Stimulated activated CD8-positive, alpha-beta memory T cell treated with anti-CD3 and anti-CD28 coated beads, Interleukin-15, amount 100 ng/mL, for 1 hour (primary cell): ENCODE measurements around the gene OR52I1.

Experiments used
- DNase-seq: peaks from one replicate; pipeline ENCODE4 v3.0.0-alpha.2; 2020; ENCODE audit warnings: low read depth

Gene OR52I1, protein sequence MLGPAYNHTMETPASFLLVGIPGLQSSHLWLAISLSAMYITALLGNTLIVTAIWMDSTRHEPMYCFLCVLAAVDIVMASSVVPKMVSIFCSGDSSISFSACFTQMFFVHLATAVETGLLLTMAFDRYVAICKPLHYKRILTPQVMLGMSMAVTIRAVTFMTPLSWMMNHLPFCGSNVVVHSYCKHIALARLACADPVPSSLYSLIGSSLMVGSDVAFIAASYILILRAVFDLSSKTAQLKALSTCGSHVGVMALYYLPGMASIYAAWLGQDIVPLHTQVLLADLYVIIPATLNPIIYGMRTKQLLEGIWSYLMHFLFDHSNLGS

DNA sequence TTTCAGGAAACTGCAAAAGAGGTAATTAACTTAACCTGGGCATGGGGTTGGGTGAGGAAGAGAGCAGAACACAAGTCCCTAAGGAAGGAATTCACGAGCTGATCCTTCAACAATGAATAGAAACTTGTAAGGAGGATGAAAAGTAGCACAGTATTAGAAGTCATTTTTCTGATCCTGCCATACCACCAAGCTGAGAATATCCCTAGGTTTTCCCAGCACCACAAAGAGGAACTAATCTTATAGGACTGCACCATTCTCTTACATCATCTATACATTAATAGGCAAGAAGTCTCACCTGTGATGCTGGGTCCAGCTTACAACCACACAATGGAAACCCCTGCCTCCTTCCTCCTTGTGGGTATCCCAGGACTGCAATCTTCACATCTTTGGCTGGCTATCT is at the start of gene OR52I1:
OR52I1 (plus strand) TSS at position 301 of the 400 bp plus-strand sequence; CDS start at position 301, 0 bp downstream.
- DNase-seq = no peak

DNA sequence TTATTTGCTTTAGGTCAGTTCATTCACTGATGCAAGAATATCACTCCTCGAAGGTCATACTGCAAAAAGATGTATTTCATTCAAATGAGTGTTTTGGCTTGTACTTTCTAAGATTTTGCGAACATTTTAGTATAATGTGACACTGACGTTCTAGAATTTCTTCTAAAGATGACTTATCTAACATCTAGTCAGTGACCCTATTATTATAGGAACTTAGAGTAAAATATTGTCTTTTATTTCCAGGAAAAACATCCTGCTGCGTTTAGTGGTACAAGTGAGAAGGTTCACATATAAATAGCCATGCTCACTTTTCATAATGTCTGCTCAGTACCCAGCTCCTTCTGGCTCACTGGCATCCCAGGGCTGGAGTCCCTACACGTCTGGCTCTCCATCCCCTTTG is 48.9 kb upstream of the OR52I1 start, which contains the start of gene OR52M1:
OR52M1 (plus strand) TSS at position 301 of the 400 bp plus-strand sequence; CDS start at position 301, 0 bp downstream.
- no peak for DNase-seq

- no peak for DNase-seq
Observed at GRCh38 chr11:4546878-4547277, 47.0 kb upstream of the OR52I1 start.

DNA sequence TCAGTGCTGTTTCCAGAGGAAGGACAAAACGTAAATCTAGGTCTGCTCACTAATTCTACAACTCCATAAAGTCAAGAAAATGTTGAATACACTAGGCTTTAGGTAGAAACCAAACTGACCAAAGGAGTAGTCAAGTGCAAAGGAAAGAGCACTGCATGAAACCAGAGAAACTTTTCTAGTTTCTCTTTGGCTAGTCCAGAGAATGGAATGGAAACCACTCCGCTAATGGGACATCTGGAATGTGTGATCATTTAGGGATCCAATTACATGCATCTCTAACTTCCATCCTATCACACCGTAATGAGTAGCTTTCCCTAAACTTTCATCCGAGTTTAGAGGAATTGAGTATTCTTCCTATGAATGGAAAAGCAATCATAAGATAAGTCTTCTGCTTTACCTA is 46.4 kb upstream of the OR52I1 start:
- DNase-seq = no peak

DNA sequence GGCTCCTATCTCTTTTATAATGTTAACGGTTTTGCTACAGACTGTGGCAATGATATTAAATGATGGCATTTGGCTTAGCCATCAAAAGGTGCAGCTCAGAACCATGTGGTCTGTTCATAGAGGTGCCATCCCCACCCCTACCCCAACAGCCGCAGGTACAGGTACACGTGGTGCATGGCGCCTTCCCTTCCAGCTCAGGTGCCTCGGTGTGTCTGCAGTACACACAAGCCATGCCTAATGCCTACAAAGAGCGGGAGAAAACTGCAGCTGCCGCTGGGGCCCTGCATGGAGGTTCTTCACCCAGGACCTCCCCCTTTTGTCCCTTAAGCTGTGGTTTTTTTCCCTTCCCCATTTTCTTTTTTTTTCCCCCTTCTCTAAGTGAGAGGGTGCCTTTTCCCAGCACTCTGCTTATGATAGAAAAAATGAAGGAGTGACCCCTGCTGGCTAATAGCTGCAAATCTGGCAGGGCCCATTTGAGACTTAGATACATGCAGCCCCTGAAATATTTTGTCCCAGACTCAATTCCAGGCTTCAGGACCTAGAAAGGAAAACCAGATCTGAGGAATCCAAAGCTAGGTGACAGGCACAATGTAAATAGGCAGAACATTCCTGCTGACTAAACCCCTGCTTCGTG is 42.4 kb upstream of the OR52I1 start:
- DNase-seq = no peak

DNA sequence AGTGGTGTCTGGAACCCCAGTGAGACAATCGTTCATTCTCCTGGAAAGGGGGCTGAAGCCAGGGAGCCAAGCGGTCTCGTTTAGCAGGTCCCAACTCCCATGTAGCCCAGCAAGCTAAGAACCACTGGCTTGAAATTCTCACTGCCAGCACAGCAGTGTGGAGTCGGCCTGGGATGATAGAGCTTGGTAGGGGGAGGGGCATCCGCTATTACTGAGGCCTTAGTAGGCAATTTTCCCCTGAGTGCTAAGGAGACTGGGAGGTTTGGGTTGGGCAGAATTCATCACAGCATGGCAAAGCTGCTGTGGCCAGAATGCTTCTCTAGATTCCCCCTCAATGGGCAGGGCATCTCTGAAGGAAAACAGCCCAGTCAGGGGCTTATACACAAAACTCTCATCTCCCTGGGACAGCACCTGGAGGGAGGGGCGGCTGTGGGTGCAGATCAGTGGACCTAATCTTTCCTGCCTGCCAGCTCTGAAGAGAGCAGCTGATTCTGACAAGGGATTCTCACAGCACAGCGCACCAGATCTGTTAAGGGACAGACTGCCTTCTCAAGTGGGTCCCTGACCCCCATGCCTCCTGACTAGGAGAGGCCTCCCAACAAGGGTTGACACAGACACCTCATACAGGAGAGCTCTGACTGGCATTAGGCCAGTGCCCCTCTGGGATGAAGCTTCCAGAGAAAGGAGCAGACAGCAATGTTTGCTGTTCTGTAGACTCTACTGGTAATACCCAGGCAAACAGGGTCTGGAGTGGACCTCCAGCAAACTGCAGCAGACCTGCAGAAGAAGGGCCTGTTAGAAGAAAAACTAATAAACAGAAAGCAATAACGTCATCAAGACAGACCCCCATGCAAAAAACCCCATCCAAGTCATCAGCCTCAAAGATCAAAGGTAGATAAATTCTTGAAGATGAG is 34.1 kb upstream of the OR52I1 start:
- no peak for DNase-seq

GRCh38 chr11:4560467-4560866 is 33.4 kb upstream of the OR52I1 start:
- no peak for DNase-seq

GRCh38 chr11:4565371-4565770 is 28.5 kb upstream of the OR52I1 start:
- no peak for DNase-seq

- no peak for DNase-seq
Observed at GRCh38 chr11:4569075-4569474, 24.8 kb upstream of the OR52I1 start.

DNA sequence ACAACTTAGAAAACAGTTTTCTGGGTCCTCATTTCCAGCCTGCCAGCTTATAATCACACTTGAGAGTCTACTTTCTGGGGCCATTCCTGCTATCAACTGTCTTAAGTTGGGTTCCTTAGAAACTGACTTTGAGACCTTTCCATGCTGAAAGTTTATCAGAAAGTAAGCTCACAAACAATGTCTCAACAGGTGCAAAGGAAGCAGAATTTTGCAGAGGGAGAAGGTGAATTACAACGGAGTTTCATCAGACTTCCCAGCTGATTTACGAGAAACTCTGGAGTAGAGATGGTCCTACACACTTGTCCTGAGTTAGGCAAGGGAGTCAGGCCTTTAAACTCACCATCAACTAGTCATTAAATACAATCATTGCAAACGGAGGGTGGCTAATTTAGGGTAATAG is 17.0 kb upstream of the OR52I1 start:
- DNase-seq = no peak

DNA sequence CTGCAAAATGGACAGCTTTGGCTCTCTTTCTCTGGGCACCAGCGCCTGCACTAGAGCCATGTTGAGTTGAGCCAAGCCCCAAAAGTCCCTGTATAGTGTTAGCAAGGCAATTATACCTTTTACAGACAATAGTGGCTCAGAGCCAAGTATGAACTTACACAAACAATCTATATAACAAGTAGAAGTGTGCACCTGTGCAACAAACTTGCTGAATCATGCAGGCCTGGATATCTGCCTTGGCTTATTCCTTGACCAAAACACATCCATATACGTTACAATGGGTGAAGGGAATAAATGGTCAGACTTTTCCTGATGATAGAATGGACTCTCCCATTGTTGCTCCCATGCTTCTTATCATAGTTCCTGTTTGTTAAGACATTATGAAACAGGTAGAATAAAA is 16.1 kb upstream of the OR52I1 start:
- no peak for DNase-seq

GRCh38 chr11:4578624-4579023 is 15.2 kb upstream of the OR52I1 start:
- DNase-seq = no peak

- no peak for DNase-seq
Observed at GRCh38 chr11:4580124-4580523, 13.7 kb upstream of the OR52I1 start.

- no peak for DNase-seq
Observed at GRCh38 chr11:4581443-4581842, 12.4 kb upstream of the OR52I1 start, which contains the start of gene OR52I2. OR52I2 (plus strand) TSS chr11:4581743.

GRCh38 chr11:4589017-4589416 is 4.8 kb upstream of the OR52I1 start:
- no peak for DNase-seq

- DNase-seq = no peak
Observed at GRCh38 chr11:4605057-4605456, 11.2 kb downstream of the OR52I1 start.

- no peak for DNase-seq
Observed at GRCh38 chr11:4606231-4607015, 12.6 kb downstream of the OR52I1 start.

DNA sequence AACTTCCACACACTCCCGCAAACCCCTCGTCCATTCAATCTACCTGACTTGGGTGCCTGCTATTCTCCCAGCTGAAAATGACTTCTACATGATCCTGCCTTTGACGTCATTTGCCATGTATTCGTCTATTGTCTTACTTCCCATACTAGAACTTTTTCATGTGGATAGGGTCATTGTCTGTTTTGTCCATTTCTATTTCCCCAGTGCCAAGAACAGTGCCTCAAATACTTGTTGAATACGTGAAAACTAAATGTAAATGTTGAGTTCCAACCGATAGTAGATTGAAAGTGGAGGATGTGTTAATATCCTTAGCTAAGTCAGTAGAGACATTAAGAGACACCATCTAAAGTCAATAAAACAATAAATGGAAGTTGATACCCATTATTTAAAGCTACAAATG is 13.3 kb downstream of the OR52I1 start:
- no peak for DNase-seq

DNA sequence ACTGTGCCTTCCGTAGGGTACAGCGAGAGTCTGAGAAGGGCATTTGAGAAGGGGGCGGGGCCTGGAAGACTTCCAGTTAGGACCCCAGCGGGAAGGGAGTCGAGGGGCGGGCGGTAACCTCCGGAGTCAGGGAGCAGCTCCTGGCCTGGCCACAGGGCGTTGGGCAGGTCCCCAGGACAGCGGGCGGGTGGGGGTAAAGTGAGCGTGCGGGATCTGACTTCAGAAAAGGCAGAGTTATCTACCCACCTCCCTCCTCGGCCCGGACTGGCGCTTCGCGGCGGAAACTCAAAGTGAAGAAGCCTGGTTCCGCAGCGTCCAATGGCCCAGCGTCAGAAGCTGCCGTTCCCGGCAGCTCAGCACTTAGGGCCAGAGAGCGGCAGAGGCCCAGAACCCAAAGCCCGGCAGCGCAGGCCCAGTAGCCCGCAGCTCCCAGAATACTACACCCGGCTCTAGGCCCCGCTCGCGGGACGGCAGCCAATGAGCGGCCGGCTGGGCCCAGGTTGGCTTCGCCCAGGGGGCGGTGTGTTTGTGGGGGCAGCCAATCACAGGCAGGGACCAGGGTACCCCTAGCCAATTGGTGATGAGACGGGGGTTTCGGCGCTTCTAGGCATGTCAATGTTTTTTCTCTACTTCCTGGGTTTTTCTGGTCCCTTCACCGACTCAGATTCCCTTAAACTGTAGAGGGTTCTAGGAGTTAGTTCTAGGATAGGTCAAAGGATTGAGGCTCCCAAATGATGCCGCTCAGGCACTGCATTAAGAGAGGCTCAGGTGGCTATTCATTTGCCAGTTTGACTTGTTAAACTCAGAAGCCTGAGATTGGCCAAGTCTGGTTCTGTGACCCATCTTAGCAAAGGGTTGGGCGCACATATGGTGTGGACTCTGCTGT is 14.2 kb downstream of the OR52I1 start, which contains the start of gene TRIM68:
TRIM68 (minus strand) TSS at position 451 of the 886 bp plus-strand sequence. CDS start 2,727 bp downstream, outside the sequence.
- peak; percentile 88 for DNase-seq

- no peak for DNase-seq
Observed at GRCh38 chr11:4610258-4610935, 16.6 kb downstream of the OR52I1 start.
